H1 (cell line): ENCODE data around the gene ZBTB46.

Experiments
- CREB1 ChIP-seq: IDR thresholded peaks from 2 replicates; pipeline ENCODE4 v1.6.1; 2012; ENCODE audit warnings: inconsistent platforms
- CTCF ChIP-seq, 3 experiments: IDR thresholded peaks; 1 replicate in 2 of 3; 2 replicates in 1 of 3; pipeline versions ENCODE4 v1.5.1 to v1.6.1; 2011; ENCODE audit warnings: low read length in 3 of 3, mild to moderate bottlenecking in 3 of 3, inconsistent platforms in 2 of 3, low read depth in 1 of 3, moderate library complexity in 1 of 3; ENCODE audit not compliant: insufficient read depth in 1 of 3; ENCODE audit errors: control extremely low read depth in 1 of 3
- FOSL1 ChIP-seq: IDR thresholded peaks from 2 replicates; pipeline ENCODE4 v1.6.1; 2011; ENCODE audit warnings: mild to moderate bottlenecking, low read depth, low read length, moderate library complexity; ENCODE audit not compliant: insufficient read depth
- RXRA ChIP-seq: IDR thresholded peaks from 2 replicates; pipeline ENCODE4 v1.6.1; 2011; ENCODE audit warnings: low read depth, mild to moderate bottlenecking, low read length, moderate library complexity; ENCODE audit not compliant: insufficient read depth

- TF ChIP-seq RXRA (no peak), CTCF (IDR thresholded peaks at IDR 0.05; ENCODE audit: control extremely low read depth in 1 of 3, insufficient read depth in 1 of 3, low read depth in 1 of 3, low read length in 3 of 3) (no peak), FOSL1 (no peak), CREB1 (no peak)
Measured at GRCh38 chr20:63829945-63830835, 874 bp downstream of the ZBTB46 start.
